GM18858 (cell line): ENCODE measurements around the gene GRIK4.

Experiments
- ATAC-seq: cut with Tn5 transposase; IDR thresholded peaks from one replicate; pipeline ENCODE4 v1.9.1; 2021; ENCODE audit not compliant: unreplicated experiment

The GRIK4 gene

DNA sequence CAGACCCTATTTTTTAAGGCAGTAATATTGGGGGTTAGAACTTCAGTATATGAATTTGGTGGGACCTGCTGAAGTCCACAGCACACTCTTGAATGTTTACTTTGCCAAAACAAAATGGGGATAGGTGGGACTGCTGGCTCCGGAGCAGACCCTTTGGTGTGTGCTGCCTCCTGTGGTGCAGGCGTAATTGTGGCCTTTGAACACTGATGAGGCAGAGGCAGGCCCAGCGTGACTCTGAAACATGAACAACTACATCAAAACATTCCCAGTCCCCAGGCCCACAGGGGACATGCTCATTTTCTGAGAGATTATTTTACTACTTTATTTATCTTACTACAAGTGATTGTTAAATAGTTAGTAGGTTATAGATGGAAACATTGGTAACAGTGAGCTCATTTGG, 287.3 kb downstream of the GRIK4 start:
- ATAC-seq: no peak

- no peak for ATAC-seq
Observed at GRCh38 chr11:120800206-120800605, 288.7 kb downstream of the GRIK4 start.

DNA sequence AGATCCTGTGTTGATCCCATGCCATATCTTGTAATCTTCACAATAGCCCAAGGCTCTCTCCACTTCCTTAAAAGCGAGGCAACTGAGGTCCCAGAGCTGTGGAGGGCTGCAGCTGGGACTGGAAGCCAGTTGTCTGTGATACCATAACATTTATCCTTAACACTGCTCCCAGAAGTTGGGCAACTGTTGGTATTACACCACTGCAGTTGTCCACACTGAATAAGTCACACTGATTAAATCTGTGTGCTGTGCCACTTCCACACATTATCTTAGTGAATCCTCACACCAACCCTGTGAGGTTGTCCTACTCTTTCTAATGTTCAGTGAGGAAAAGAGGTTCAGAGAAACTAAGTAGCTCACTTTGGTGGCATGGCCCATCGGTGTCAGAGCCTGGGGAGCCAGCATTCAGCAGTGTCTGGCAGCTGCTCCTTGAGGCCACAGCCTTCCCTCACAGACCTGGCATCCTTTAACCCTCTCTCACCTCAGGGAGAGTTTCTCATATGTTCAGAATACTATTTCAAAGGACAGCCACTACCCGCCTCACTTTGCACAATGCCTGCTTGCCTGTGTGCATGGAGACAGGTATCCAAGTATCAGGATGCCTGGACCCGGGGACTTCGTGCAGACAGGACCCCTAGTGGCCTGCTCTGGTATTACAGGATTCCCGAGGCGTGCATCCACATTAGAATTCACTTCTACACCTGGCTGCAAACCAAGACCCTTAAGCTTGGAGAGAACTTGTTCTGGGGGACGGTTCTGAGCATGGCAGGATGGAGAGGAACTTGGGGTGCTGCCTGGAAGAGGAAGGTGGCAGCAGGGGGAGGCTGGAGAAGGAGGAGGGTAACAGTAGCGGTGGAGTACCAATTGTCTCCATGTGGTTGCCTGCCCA, 290.5 kb downstream of the GRIK4 start:
- ATAC-seq: no peak

DNA sequence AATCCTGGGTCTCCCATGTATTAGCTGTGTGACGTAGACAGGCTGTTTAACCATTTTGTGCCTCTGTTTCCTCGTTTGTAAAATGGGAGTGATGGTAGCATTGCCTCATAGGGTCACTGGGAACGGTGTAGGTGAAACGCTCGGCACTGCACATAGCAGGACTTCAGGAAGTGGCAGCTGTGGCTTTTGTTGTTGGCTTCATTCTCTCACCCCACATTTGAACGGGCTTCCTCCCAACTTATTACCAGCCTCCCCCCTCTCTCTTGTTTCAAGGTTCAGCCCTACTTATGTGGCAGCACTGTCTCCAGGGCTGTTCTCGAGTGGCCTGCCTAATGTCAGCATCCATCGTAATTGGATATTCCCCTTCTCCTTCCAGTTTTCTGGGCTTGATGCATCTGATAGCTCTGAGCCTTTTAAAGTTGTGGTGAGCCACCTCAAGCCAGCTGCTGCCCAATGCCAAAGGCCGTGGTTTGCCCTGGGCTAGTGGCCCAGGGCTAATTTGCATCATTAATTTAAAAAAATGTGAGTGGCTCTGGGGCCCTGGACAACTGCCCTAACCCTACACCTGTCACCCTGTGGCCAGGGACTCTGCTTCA, 294.5 kb downstream of the GRIK4 start:
- no peak for ATAC-seq

- ATAC-seq: no peak
Observed at GRCh38 chr11:120807414-120808150, 296.0 kb downstream of the GRIK4 start.

GRCh38 chr11:120808616-120809050, 297.1 kb downstream of the GRIK4 start:
- no peak for ATAC-seq

GRCh38 chr11:120810251-120810650, 298.7 kb downstream of the GRIK4 start:
- no peak for ATAC-seq

DNA sequence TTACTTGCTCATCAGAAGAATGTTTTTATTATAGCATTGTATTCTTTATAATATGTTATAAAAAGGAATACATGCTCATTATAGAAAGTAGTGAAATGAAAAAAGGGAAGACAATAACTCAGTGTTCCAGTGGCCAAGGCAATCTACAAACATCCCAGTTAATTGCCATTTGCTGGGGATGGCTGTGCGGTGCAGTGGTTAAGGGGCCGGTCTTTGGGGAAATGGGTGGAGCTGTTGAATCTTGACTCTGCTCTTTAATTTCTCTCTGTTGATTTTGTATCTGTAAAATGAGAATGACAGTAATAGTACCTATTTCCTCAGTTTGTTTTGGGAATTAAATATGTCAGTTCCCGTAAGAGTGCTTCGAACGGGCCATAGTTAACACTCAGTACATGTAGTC, 299.7 kb downstream of the GRIK4 start:
- ATAC-seq: no peak

DNA sequence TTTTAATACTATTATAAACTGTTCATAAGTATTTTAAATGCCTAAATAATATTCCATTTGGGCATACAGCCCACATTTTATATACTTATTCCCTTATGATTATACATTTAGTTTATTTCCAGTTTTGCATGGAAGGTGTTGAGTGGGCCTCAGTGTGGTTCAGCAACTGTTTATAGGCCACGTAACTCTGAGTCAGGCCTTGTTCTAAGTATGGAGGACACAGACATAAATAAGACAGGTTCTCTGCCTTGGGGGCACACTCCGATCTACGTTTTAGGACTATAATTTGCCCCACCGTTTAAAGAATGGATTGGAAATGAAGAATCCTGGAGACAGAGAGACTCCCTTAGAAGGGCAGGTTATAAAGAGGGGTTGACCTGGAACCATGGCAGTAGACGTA, 300.2 kb downstream of the GRIK4 start:
- no peak for ATAC-seq

DNA sequence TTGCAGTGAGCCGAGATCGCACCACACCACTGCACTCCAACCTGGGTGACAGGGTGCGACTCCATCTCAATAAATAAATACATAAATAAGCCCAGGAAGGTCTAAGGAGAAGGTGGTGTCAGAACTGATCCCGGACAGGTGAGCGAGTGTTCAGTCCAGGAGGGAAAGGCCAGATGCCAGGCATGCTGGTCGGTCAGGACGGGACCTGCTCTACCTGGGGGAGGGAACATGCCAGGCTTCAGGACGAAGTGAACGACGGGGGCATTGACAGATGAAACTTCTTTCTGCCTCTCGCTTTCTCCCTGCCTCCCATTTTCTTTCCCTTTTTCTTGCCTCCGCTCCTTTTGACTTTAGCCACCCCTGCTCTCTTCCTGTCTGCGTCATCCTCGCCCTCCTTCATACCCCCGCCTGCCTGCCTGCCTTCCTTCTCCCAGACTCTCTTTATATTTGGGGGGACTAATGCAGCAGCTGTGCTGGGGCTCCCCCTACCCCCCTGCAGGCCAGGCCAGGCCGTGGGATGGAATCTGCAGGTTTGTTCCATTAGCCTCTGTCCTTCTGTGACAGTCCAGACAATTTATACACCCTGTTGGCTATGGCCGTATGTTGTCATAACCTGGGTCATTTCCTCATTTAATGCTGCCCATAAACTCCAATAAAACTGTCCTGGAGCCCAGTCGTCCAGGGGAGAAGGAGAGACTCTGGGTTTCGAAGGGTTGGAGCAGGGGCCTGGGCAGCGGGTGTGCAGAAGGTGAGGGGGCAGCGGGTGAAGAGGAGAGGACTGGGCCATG, 303.2 kb downstream of the GRIK4 start:
- no peak for ATAC-seq

- no peak for ATAC-seq
Observed at GRCh38 chr11:120815319-120816100, 304.0 kb downstream of the GRIK4 start.

- ATAC-seq: no peak
Observed at GRCh38 chr11:120816176-120816575, 304.6 kb downstream of the GRIK4 start.

DNA sequence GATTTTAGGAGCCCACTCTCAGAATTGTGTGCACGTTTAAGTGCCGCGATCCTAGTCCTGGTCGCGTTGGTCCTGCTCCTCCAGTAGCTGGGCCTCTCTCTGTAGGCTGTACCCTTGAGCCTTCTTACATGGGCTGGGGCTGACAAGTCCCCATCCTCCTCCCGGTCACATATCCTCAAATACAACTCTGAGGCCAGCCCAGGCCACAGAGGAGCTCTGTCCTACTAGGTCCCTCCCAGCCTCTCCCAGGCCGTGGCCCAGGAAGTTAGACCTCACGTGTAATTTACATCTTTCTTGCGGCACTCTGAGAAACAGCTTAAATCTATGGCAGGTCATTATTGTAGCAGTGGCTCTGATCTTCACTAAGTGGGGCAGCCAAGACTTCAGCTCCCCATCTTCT, 305.2 kb downstream of the GRIK4 start:
- no peak for ATAC-seq

DNA sequence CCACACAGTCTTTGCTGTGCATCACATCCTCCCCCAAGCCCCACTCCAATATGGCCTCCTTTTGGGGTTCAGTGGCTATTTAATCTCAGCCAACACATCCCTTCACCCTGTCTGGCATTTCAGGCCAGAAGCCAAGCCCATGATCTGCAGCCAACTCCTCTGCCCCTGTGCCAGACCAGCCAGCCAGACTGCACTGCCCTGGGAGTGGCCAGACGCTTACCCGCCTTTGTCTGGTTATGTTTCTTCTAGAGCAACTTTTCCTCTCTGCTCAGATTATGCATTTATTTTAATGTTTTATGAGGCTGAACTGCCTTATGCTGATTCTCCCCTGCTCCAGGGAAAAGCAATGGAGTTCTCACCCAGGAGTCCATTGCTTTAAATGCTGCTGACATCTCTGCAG, 305.6 kb downstream of the GRIK4 start:
- no peak for ATAC-seq

DNA sequence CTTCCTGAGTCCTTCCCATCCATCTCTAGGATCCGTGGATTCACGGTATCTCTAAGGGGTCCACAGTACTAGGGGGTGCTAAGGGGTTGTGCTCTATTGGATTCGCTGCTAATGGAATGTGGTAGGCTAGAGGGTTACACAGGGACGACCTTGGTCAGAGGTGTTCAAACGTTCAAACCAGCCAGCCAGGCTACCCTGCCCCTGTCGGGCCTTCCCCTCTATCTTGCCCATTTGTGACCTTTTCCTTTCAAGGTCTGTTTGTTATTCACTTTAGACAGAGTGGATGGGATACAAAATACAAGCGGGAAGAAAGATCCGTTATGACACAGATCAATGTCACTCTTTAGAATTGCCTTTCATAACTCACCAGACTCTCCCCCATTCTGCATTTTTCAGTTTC, 306.5 kb downstream of the GRIK4 start:
- ATAC-seq: no peak

DNA sequence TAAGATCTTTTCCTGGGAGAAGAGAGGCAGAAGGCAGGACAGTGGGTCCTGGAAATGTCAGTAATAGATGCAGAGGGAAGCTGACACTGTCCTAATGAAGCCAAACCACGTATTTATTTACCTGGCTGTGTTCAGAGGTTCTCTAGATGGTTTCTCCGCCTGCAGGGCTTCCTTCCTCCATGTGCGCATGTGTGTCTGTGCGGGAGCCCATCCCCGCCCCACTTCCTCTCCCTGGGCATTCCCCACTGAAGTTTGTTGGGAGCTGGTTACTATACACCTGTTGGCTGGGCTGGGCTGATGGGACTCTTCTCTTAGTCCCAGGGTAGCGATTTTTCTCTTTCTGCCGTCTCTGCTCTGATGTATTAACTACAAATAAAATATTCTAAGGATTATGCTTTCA, 307.5 kb downstream of the GRIK4 start:
- ATAC-seq: no peak

GRCh38 chr11:120819437-120820365, 308.2 kb downstream of the GRIK4 start:
- no peak for ATAC-seq

- no peak for ATAC-seq
Observed at GRCh38 chr11:120823159-120823558, 311.6 kb downstream of the GRIK4 start.

GRCh38 chr11:120824242-120824641, 312.7 kb downstream of the GRIK4 start:
- ATAC-seq: no peak
